NCI-H1417 treated with DMSO at 0.1 percent for 48 hours (cell line): Measurements from ENCODE around the gene NCKAP5.
"Not testable (repeated sequence)": the region's sequence is repeated elsewhere in the genome, so short reads cannot be mapped to it uniquely, and the experiment has no call there.

Experiments used
- DNase-seq: peaks from one replicate; lab custom pipeline; 2025; lab: John Stamatoyannopoulos, UW

NCKAP5 gene

GRCh38 chr2:132875193-132875592 lies 693.1 kb downstream of the NCKAP5 start:
- no peak for DNase-seq

GRCh38 chr2:132873738-132874137 lies 694.5 kb downstream of the NCKAP5 start:
- DNase-seq, result no peak

GRCh38 chr2:132871831-132872230 lies 696.4 kb downstream of the NCKAP5 start:
- DNase-seq, result no peak

- DNase-seq, result no peak
Observed at GRCh38 chr2:132863961-132864360, 704.3 kb downstream of the NCKAP5 start.

- DNase-seq, result no peak
Observed at GRCh38 chr2:132860220-132860619, 708.0 kb downstream of the NCKAP5 start.

- no peak for DNase-seq
Observed at GRCh38 chr2:132859590-132859989, 708.7 kb downstream of the NCKAP5 start.

GRCh38 chr2:132857319-132857718 lies 710.9 kb downstream of the NCKAP5 start:
- DNase-seq, result no peak

- no peak for DNase-seq
Observed at GRCh38 chr2:132850688-132851087, 717.6 kb downstream of the NCKAP5 start.

- DNase-seq, result no peak
Observed at GRCh38 chr2:132849118-132849517, 719.1 kb downstream of the NCKAP5 start.

GRCh38 chr2:132845339-132845738 lies 722.9 kb downstream of the NCKAP5 start:
- no peak for DNase-seq

GRCh38 chr2:132844585-132844984 lies 723.7 kb downstream of the NCKAP5 start:
- DNase-seq, result no peak

GRCh38 chr2:132837769-132838168 lies 730.5 kb downstream of the NCKAP5 start:
- no peak for DNase-seq

- no peak for DNase-seq
Observed at GRCh38 chr2:132830321-132830827, 737.9 kb downstream of the NCKAP5 start.

- DNase-seq, result no peak
Observed at GRCh38 chr2:132825601-132826000, 742.7 kb downstream of the NCKAP5 start.

GRCh38 chr2:132824716-132825115 lies 743.5 kb downstream of the NCKAP5 start:
- DNase-seq, result no peak

- no peak for DNase-seq
Observed at GRCh38 chr2:132816234-132816633, 752.0 kb downstream of the NCKAP5 start.

GRCh38 chr2:132815516-132815915 lies 752.7 kb downstream of the NCKAP5 start:
- DNase-seq, result no peak

GRCh38 chr2:132814651-132815050 lies 753.6 kb downstream of the NCKAP5 start:
- DNase-seq, result no peak

- DNase-seq, result no peak
Observed at GRCh38 chr2:132813422-132813821, 754.8 kb downstream of the NCKAP5 start.

- DNase-seq, result no peak
Observed at GRCh38 chr2:132811148-132811915, 756.9 kb downstream of the NCKAP5 start.

- not testable (repeated sequence) for DNase-seq
Observed at GRCh38 chr2:132809962-132810361, 758.3 kb downstream of the NCKAP5 start.

- no peak for DNase-seq
Observed at GRCh38 chr2:132804051-132804450, 764.2 kb downstream of the NCKAP5 start.

GRCh38 chr2:132798341-132798740 lies 769.9 kb downstream of the NCKAP5 start:
- DNase-seq, result no peak

GRCh38 chr2:132797556-132797955 lies 770.7 kb downstream of the NCKAP5 start:
- no peak for DNase-seq
